Measurements from ENCODE around the gene MTRF1L.

GRCh38 chr6:153027480-153027879 lies 25.0 kb upstream of the MTRF1L start:
- no peak for TF ChIP-seq CTCF (IDR thresholded peaks at IDR 0.05; ENCODE audit: low read depth, low read length)
- no peak for TF ChIP-seq EZH2phosphoT487 (IDR thresholded peaks at IDR 0.05; ENCODE audit: low read depth)

Measured in OCI-LY3 (cell line).